ENCODE measurements around the gene PAX3. TPM values are rescaled to one million over a fixed set of nuclear protein-coding genes. Genes with fewer than 3 reads are reported as not detected.

PAX3 gene
- total RNA-seq, 2 donors from 2014 or later = not detected

- no peaks in the 10 kb centered on the region for H3K36me3 ChIP-seq (ENCODE audit: control insufficient read depth, insufficient read depth, low read length)
- no peaks in the 10 kb centered on the region for H3K4me1 ChIP-seq (ENCODE audit: control insufficient read depth, insufficient read depth, low read length)
- peak; percentile 58 for TF ChIP-seq CTCF (conservative IDR thresholded peaks at IDR 0.05)
- peak; percentile 77 for DNase-seq
- H3K4me3 ChIP-seq (ENCODE audit: low read length) = peak overlapping the region; percentile 79
- H3K9ac ChIP-seq (ENCODE audit: extremely low read depth, low read length, poor library complexity, severe bottlenecking) = no peak overlapping the region
- H3K4me3 Mint-ChIP-seq = peak overlapping the region; percentile 53
- H3K27ac Mint-ChIP-seq = no peak overlapping the region
- no peaks in the 10 kb centered on the region for H3K9me3 ChIP-seq (ENCODE audit: control insufficient read depth, low read length)
- 0 to 1% methylated on average over 22 to 104 of the region's 104 CpGs for WGBS, 2 experiments (ENCODE audit: insufficient coverage in 1 of 2, insufficient read length in 1 of 2)
- peaks cover 86% of the 10 kb centered on the region for H3K27me3 Mint-ChIP-seq (ENCODE audit: insufficient read depth)
- no peaks in the 10 kb centered on the region for H3K9me3 Mint-ChIP-seq
- H3K36me3 Mint-ChIP-seq (ENCODE audit: low read depth) = no peaks in the 10 kb centered on the region
- H3K27ac ChIP-seq (ENCODE audit: low read depth, low read length) = no peak overlapping the region
- H3K4me1 Mint-ChIP-seq = peaks cover 3% of the 10 kb centered on the region
- H3K27me3 ChIP-seq (ENCODE audit: control insufficient read depth, insufficient read depth, low read length, poor library complexity, severe bottlenecking) = peaks cover 89% of the 10 kb centered on the region
These were observed 20.2 kb upstream of the PAX3 start for GRCh38 chr2:222318712-222319585.

- peak; percentile 66 for TF ChIP-seq CTCF (conservative IDR thresholded peaks at IDR 0.05)
- Histone ChIP-seq H3K4me1 (ENCODE audit: control insufficient read depth, insufficient read depth, low read length) (no peaks in the 10 kb centered on the region), H3K9ac (ENCODE audit: extremely low read depth, low read length, poor library complexity, severe bottlenecking) (no peak overlapping the region), H3K36me3 (ENCODE audit: control insufficient read depth, insufficient read depth, low read length) (no peaks in the 10 kb centered on the region), H3K27ac (ENCODE audit: low read depth, low read length) (no peak overlapping the region), H3K27me3 (ENCODE audit: control insufficient read depth, insufficient read depth, low read length, poor library complexity, severe bottlenecking) (peaks cover 91% of the 10 kb centered on the region), H3K9me3 (ENCODE audit: control insufficient read depth, low read length) (no peaks in the 10 kb centered on the region), H3K4me3 (ENCODE audit: low read length) (peak overlapping the region; percentile 79)
- 0% methylated on average over 25 to 41 of the region's 41 CpGs for WGBS, 2 experiments (ENCODE audit: insufficient coverage in 1 of 2, insufficient read length in 1 of 2)
- Mint-ChIP-seq H3K4me3 (peak overlapping the region; percentile 53), H3K27ac (no peak overlapping the region), H3K36me3 (ENCODE audit: low read depth) (no peaks in the 10 kb centered on the region), H3K27me3 (ENCODE audit: insufficient read depth) (peaks cover 89% of the 10 kb centered on the region), H3K9me3 (no peaks in the 10 kb centered on the region), H3K4me1 (peaks cover 3% of the 10 kb centered on the region)
- peak; percentile 91 for DNase-seq
These were observed 19.4 kb upstream of the PAX3 start for GRCh38 chr2:222318026-222318711.

GRCh38 chr2:222315443-222316121, 16.8 kb upstream of the PAX3 start:
- Mint-ChIP-seq H3K4me3 (no peak overlapping the region), H3K4me1 (peaks cover 15% of the 10 kb centered on the region), H3K9me3 (no peaks in the 10 kb centered on the region), H3K27me3 (ENCODE audit: insufficient read depth) (peaks cover 89% of the 10 kb centered on the region), H3K27ac (no peak overlapping the region), H3K36me3 (ENCODE audit: low read depth) (no peaks in the 10 kb centered on the region)
- Histone ChIP-seq H3K9ac (ENCODE audit: extremely low read depth, low read length, poor library complexity, severe bottlenecking) (no peak overlapping the region), H3K27me3 (ENCODE audit: control insufficient read depth, insufficient read depth, low read length, poor library complexity, severe bottlenecking) (peaks cover 94% of the 10 kb centered on the region), H3K9me3 (ENCODE audit: control insufficient read depth, low read length) (no peaks in the 10 kb centered on the region), H3K4me3 (ENCODE audit: low read length) (no peak overlapping the region), H3K36me3 (ENCODE audit: control insufficient read depth, insufficient read depth, low read length) (no peaks in the 10 kb centered on the region), H3K27ac (ENCODE audit: low read depth, low read length) (no peak overlapping the region), H3K4me1 (ENCODE audit: control insufficient read depth, insufficient read depth, low read length) (peaks cover 5% of the 10 kb centered on the region)
- DNase-seq = no peak
- TF ChIP-seq CTCF (conservative IDR thresholded peaks at IDR 0.05) = peak; percentile 57
- WGBS, 2 experiments (ENCODE audit: insufficient coverage in 1 of 2, insufficient read length in 1 of 2) = 19 to 20% methylated on average over 3 to 4 of the region's 4 CpGs

Data from endodermal cell (in vitro differentiated cells).